HG03571 (cell line): ENCODE results near the gene TRAK1.

Experiments used
- ATAC-seq: cut with Tn5 transposase; IDR thresholded peaks from one replicate; pipeline ENCODE4 v1.9.1; 2021; ENCODE audit not compliant: unreplicated experiment

The TRAK1 gene

GRCh38 chr3:42194943-42195510 is 103.9 kb downstream of the TRAK1 start:
- ATAC-seq: no peak

GRCh38 chr3:42195879-42196330 is 104.7 kb downstream of the TRAK1 start:
- ATAC-seq: peak; percentile 71

- ATAC-seq: no peak
Measured at GRCh38 chr3:42198709-42199108, 107.6 kb downstream of the TRAK1 start.

GRCh38 chr3:42202217-42202865 is 111.2 kb downstream of the TRAK1 start:
- ATAC-seq: no peak

GRCh38 chr3:42204867-42205599 is 113.9 kb downstream of the TRAK1 start:
- ATAC-seq: no peak

- peak; percentile 67 for ATAC-seq
Measured at GRCh38 chr3:42205800-42206514, 114.8 kb downstream of the TRAK1 start.

GRCh38 chr3:42209917-42210316 is 118.8 kb downstream of the TRAK1 start:
- ATAC-seq: no peak

GRCh38 chr3:42210726-42211125 is 119.6 kb downstream of the TRAK1 start:
- no peak for ATAC-seq

- ATAC-seq: no peak
Measured at GRCh38 chr3:42213417-42213816, 122.3 kb downstream of the TRAK1 start.

- ATAC-seq: no peak
Measured at GRCh38 chr3:42214064-42214463, 122.9 kb downstream of the TRAK1 start.

- ATAC-seq: peak; percentile 48
Measured at GRCh38 chr3:42214565-42215283, 123.6 kb downstream of the TRAK1 start.

- peak; percentile 79 for ATAC-seq
Measured at GRCh38 chr3:42216302-42216701, 125.1 kb downstream of the TRAK1 start.

GRCh38 chr3:42216931-42217333 is 125.8 kb downstream of the TRAK1 start:
- ATAC-seq: no peak

GRCh38 chr3:42220436-42221121 is 129.4 kb downstream of the TRAK1 start:
- ATAC-seq: no peak

GRCh38 chr3:42222942-42223693 is 132.0 kb downstream of the TRAK1 start:
- no peak for ATAC-seq

GRCh38 chr3:42224178-42224577 is 133.0 kb downstream of the TRAK1 start:
- no peak for ATAC-seq

GRCh38 chr3:42224658-42225421 is 133.7 kb downstream of the TRAK1 start:
- ATAC-seq: no peak

GRCh38 chr3:42225486-42226363 is 134.6 kb downstream of the TRAK1 start:
- ATAC-seq: no peak
